Uterus (tissue), 4 donors: ENCODE data around the gene KDM6B. TPM values are rescaled to one million over a fixed set of nuclear protein-coding genes. Genes with fewer than 3 reads are reported as not detected.

Experiments used
- DNase-seq, 2 donors: peaks; one replicate each; pipeline ENCODE4 v3.0.0-alpha.2; 2019 to 2020
- H3K27ac ChIP-seq, 2 donors: fragments of 200-600 bp; sonication (generic); 1 replicate in 1 of 2; 2 replicates in 1 of 2; pipeline ENCODE4 v1.5.1; 2016 to 2018
- H3K27me3 ChIP-seq, 2 donors: fragments of 200-600 bp; sonication (generic); one replicate each; pipeline ENCODE4 v1.5.1; 2018 to 2019; ENCODE audit warnings: control low read depth in 1 of 2
- H3K36me3 ChIP-seq, 2 donors: fragments of 200-600 bp; sonication (generic); one replicate each; pipeline ENCODE4 v1.5.1; 2019; ENCODE audit warnings: control low read depth in 1 of 2
- H3K4me1 ChIP-seq, 2 donors: fragments of 200-600 bp; sonication (generic); one replicate each; pipeline ENCODE4 v1.5.1; 2018 to 2019; ENCODE audit warnings: control low read depth in 1 of 2
- H3K4me3 ChIP-seq, 2 donors: fragments of 200-600 bp; sonication (generic); 1 replicate in 1 of 2; 2 replicates in 1 of 2; pipeline ENCODE4 v1.5.1; 2018 to 2019; ENCODE audit warnings: mild to moderate bottlenecking in 1 of 2
- H3K9me3 ChIP-seq, 2 donors: fragments of 200-600 bp; sonication (generic); one replicate each; pipeline ENCODE4 v1.5.1; 2019; ENCODE audit warnings: control low read depth in 1 of 2
- CTCF ChIP-seq, 4 experiments: fragments of 200-600 bp in 2 of 4; fragments of 450-650 bp in 2 of 4; sonication (generic) in 2 of 4; IDR thresholded peaks; one replicate each; pipeline ENCODE4 v1.5.1; 2016 to 2019; ENCODE audit warnings: antibody characterized with exemption in 4 of 4, mild to moderate bottlenecking in 2 of 4, moderate library complexity in 1 of 4
- POLR2A ChIP-seq, 2 donors: fragments of 450-650 bp; IDR thresholded peaks; one replicate each; pipeline ENCODE4 v1.6.1; 2016; ENCODE audit warnings: antibody characterized with exemption in 2 of 2, mild to moderate bottlenecking in 1 of 2, moderate library complexity in 1 of 2
- intact Hi-C: fragments of 100-400 bp; cut with DNase I; formaldehyde crosslinking; loops from one replicate; pipeline ENCODE4 v1.15.1; 2023; ENCODE audit warnings: low total_unique reads
- total RNA-seq, 4 donors: library from RNA; depleted of rRNA in 3 of 4; stranded (reverse); fragments of >200 nt in 3 of 4; gene quantifications; one replicate each; pipeline versions ENCODE4 v1.1.0 to v1.2.4, GENCODE V29; 2014 to 2023
- donor health status: DM: yes; HTN: yes; CAD: no.

The KDM6B gene
- total RNA-seq, 4 donors from 2014 or later: 2.6 to 47.9 (median 4.4) TPM

GRCh38 chr17:7843536-7844291 lies 9.7 kb downstream of the KDM6B start:
- Histone ChIP-seq H3K36me3 (no peaks in the 10 kb centered on the region), H3K9me3 (no peaks in the 10 kb centered on the region), H3K4me1 (peaks cover 4 to 10% of the 10 kb centered on the region in 2 donors), H3K27ac (peak overlapping the region; percentile 95 to 99), H3K4me3 (peak overlapping the region; percentile 65 to 88), H3K27me3 (no peaks in the 10 kb centered on the region)
- intact Hi-C loops: no loop called here
- no peak for TF ChIP-seq CTCF (IDR thresholded peaks at IDR 0.05)
- peak in 1 of 2 donors; percentile 18 for TF ChIP-seq POLR2A (IDR thresholded peaks at IDR 0.05)
- peak; percentile 76 to 77 for DNase-seq

GRCh38 chr17:7844292-7845154 lies 10.5 kb downstream of the KDM6B start:
- peaks cover 4 to 7% of the 10 kb centered on the region in 2 donors for H3K4me1 ChIP-seq
- intact Hi-C loops: no loop called here
- H3K9me3 ChIP-seq: no peaks in the 10 kb centered on the region
- H3K27ac ChIP-seq: peak overlapping the region; percentile 95 to 99
- TF ChIP-seq CTCF (IDR thresholded peaks at IDR 0.05): peak in 1 of 4 experiments; percentile 7
- peak; percentile 83 to 87 for TF ChIP-seq POLR2A (IDR thresholded peaks at IDR 0.05)
- DNase-seq: peak; percentile 87 to 90
- H3K36me3 ChIP-seq: no peaks in the 10 kb centered on the region
- no peaks in the 10 kb centered on the region for H3K27me3 ChIP-seq
- H3K4me3 ChIP-seq: peak overlapping the region; percentile 65 to 88

- TF ChIP-seq CTCF (IDR thresholded peaks at IDR 0.05): no peak
- no peak for TF ChIP-seq POLR2A (IDR thresholded peaks at IDR 0.05)
- H3K27ac ChIP-seq: peak overlapping the region; percentile 95 to 99
- H3K36me3 ChIP-seq: no peaks in the 10 kb centered on the region
- peak in 1 of 2 donors; percentile 20 for DNase-seq
- no peaks in the 10 kb centered on the region for H3K27me3 ChIP-seq
- intact Hi-C loops: no loop called here
- H3K9me3 ChIP-seq: no peaks in the 10 kb centered on the region
- H3K4me3 ChIP-seq: peak overlapping the region; percentile 65 to 88
- peaks cover 4 to 7% of the 10 kb centered on the region in 2 donors for H3K4me1 ChIP-seq
Measured at GRCh38 chr17:7845359-7846062, 11.5 kb downstream of the KDM6B start.

- no peak overlapping the region for H3K27ac ChIP-seq
- no peak for TF ChIP-seq POLR2A (IDR thresholded peaks at IDR 0.05)
- TF ChIP-seq CTCF (IDR thresholded peaks at IDR 0.05): no peak
- H3K27me3 ChIP-seq: no peaks in the 10 kb centered on the region
- H3K4me1 ChIP-seq: peaks cover 4 to 7% of the 10 kb centered on the region in 2 donors
- intact Hi-C loops: no loop called here
- DNase-seq: peak in 1 of 2 donors; percentile 26
- H3K9me3 ChIP-seq: no peaks in the 10 kb centered on the region
- no peaks in the 10 kb centered on the region for H3K36me3 ChIP-seq
- no peak overlapping the region for H3K4me3 ChIP-seq
Measured at GRCh38 chr17:7846063-7846735, 12.2 kb downstream of the KDM6B start.
